Measurements from ENCODE around the gene LY9.

LY9 gene

GRCh38 chr1:160850541-160850940 is 54.6 kb downstream of the LY9 start:
- no peak for TF ChIP-seq ZNF274 (IDR thresholded peaks at IDR 0.05; ENCODE audit: low read depth, low read length)
- H3K4me3 ChIP-seq (ENCODE audit: low read length) = no peak overlapping the region

- H3K4me3 ChIP-seq (ENCODE audit: low read length) = no peak overlapping the region
- TF ChIP-seq ZNF274 (IDR thresholded peaks at IDR 0.05; ENCODE audit: low read depth, low read length) = no peak
These were observed 55.0 kb downstream of the LY9 start for GRCh38 chr1:160850993-160851392.

GRCh38 chr1:160853014-160853413 is 57.0 kb downstream of the LY9 start:
- no peak overlapping the region for H3K4me3 ChIP-seq (ENCODE audit: low read length)
- no peak for TF ChIP-seq ZNF274 (IDR thresholded peaks at IDR 0.05; ENCODE audit: low read depth, low read length)

GRCh38 chr1:160853754-160854153 is 57.8 kb downstream of the LY9 start:
- TF ChIP-seq ZNF274 (IDR thresholded peaks at IDR 0.05; ENCODE audit: low read depth, low read length) = no peak
- H3K4me3 ChIP-seq (ENCODE audit: low read length) = no peak overlapping the region

- TF ChIP-seq ZNF274 (IDR thresholded peaks at IDR 0.05; ENCODE audit: low read depth, low read length) = no peak
- H3K4me3 ChIP-seq (ENCODE audit: low read length) = peak overlapping the region; percentile 15; the same call in 1 of the 2 replicates
These were observed 59.4 kb downstream of the LY9 start for GRCh38 chr1:160855181-160855981.

GRCh38 chr1:160858097-160858496 is 62.1 kb downstream of the LY9 start:
- H3K4me3 ChIP-seq (ENCODE audit: low read length) = no peak overlapping the region
- TF ChIP-seq ZNF274 (IDR thresholded peaks at IDR 0.05; ENCODE audit: low read depth, low read length) = no peak

- no peak overlapping the region for H3K4me3 ChIP-seq (ENCODE audit: low read length)
- TF ChIP-seq ZNF274 (IDR thresholded peaks at IDR 0.05; ENCODE audit: low read depth, low read length) = no peak
These were observed 62.5 kb downstream of the LY9 start for GRCh38 chr1:160858507-160858906.

GRCh38 chr1:160859166-160859565 is 63.2 kb downstream of the LY9 start:
- no peak overlapping the region for H3K4me3 ChIP-seq (ENCODE audit: low read length)
- no peak for TF ChIP-seq ZNF274 (IDR thresholded peaks at IDR 0.05; ENCODE audit: low read depth, low read length)

- peak overlapping the region; percentile 15; the same call in 1 of the 2 replicates for H3K4me3 ChIP-seq (ENCODE audit: low read length)
- no peak for TF ChIP-seq ZNF274 (IDR thresholded peaks at IDR 0.05; ENCODE audit: low read depth, low read length)
These were observed 65.0 kb downstream of the LY9 start for GRCh38 chr1:160860840-160861505.

GRCh38 chr1:160862203-160863060 is 66.5 kb downstream of the LY9 start, which contains the start of gene CD244:
Gene CD244 (minus strand): TSS chr1:160862887. CDS start chr1:160862677, 210 bp downstream.
- no peak for TF ChIP-seq ZNF274 (IDR thresholded peaks at IDR 0.05; ENCODE audit: low read depth, low read length)
- peak within 1 kb of the TSS; percentile 32; the same call in 1 of the 2 replicates for H3K4me3 ChIP-seq (ENCODE audit: low read length)

- TF ChIP-seq ZNF274 (IDR thresholded peaks at IDR 0.05; ENCODE audit: low read depth, low read length) = no peak
- no peak overlapping the region; the same call in 1 of the 2 replicates for H3K4me3 ChIP-seq (ENCODE audit: low read length)
These were observed 67.2 kb downstream of the LY9 start for GRCh38 chr1:160863061-160863773.

- TF ChIP-seq ZNF274 (IDR thresholded peaks at IDR 0.05; ENCODE audit: low read depth, low read length) = no peak
- no peak overlapping the region for H3K4me3 ChIP-seq (ENCODE audit: low read length)
These were observed 67.8 kb downstream of the LY9 start for GRCh38 chr1:160863774-160864131.

GRCh38 chr1:160864173-160864572 is 68.2 kb downstream of the LY9 start:
- no peak for TF ChIP-seq ZNF274 (IDR thresholded peaks at IDR 0.05; ENCODE audit: low read depth, low read length)

GRCh38 chr1:160865337-160865736 is 69.4 kb downstream of the LY9 start:
- H3K4me3 ChIP-seq (ENCODE audit: low read length) = no peak overlapping the region
- no peak for TF ChIP-seq ZNF274 (IDR thresholded peaks at IDR 0.05; ENCODE audit: low read depth, low read length)

More at GRCh38 chr1:160864173-160864572, 68.2 kb downstream of the LY9 start:
- H3K4me3 ChIP-seq (ENCODE audit: low read length) = no peak overlapping the region

All from GM08714 (cell line).